CMK (cell line): ENCODE data around the gene DLG3.
"Not testable (repeated sequence)": the region's sequence is repeated elsewhere in the genome, so short reads cannot be mapped to it uniquely, and the experiment has no call there.

Source experiments
- DNase-seq: peaks from one replicate; pipeline ENCODE4 v3.0.0-alpha.2; 2010; ENCODE audit warnings: low read depth

Gene DLG3

DNA sequence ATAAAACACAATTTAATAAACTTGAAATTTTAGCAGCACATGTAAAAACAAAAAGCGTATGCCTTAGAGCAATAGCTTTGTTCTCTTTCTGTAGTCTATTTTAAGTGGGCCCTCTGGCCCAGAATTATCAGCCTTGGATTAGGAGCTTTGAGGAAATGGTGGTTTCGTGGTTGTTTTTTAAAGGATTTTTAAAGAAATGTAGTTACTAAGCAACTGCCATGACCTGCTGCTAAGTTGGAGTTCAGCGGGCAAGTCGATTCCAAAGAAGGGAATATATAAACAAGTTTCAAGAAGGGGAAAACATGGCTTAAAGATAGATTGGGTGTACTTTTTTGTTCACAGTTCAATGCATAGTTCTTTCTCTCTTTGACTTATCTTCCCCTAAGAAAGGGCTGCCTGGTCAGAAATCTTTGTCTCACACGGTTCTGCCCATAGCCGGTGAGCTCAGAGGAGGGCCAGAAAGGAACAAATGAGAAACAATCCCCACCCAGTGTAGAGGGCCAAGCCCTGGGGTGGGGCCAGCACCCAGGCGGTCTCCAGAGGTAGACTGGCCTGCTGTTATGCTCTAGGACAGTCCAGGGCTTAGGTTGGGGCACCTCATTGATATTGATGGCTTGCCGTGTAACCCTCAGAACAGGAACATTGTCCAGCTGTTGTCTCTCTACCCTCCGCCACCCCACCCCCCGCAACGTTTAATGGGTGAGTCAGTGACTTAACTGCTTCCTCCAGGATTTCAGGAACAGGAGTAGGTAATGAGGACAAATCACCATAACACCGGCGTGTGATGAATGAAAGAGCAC, 32.5 kb downstream of the DLG3 start:
- no peak for DNase-seq

DNA sequence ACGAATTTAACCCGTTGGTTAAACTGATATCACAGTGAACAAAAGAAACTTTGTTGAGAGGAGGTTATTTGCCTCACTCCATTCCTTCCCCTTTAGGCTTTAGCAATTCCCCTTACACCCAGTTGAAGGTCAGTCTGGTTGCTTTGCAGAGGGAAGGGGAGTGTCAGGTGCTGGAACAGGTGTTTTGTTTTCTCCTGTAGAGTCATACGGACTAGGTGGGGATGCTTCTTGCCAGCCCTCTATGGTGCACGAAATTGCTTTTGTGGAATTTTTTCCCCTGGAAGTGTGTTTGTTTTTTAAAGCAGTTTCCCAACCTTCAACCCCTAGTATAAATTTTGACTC, 33.1 kb downstream of the DLG3 start:
- DNase-seq = no peak

DNA sequence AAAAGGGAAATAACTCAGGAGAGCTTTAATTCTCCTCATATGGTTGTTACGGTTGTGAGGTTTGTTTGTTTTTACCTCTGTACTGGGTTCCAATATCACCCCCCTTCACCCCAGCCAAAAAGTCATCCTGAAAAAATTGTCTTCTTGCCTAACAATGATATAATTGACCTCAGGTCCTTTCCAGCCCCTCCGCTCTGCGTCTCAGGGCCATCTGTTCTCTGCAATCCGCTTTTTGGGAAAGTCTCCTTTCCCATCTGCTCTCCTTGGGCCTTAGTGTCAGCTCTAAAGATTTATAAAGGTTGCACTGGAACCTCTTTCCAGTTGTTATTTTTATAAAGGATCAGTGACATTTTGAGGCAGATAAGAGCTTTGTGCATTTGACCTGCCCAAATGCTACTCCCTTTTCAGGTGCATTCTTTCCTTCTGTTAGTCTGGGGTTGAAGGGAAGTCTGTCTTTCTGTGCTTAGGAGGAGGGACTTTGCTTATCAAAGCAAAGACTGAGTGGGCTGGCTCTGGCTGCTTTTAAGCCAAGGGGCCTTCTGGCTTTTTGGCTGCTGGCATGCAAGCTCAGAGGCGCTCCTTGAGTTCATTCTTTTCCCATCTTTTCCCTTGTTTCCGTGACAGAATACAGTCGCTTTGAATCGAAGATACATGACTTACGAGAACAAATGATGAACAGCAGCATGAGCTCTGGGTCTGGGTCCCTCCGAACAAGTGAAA, 34.1 kb downstream of the DLG3 start:
- no peak for DNase-seq

DNA sequence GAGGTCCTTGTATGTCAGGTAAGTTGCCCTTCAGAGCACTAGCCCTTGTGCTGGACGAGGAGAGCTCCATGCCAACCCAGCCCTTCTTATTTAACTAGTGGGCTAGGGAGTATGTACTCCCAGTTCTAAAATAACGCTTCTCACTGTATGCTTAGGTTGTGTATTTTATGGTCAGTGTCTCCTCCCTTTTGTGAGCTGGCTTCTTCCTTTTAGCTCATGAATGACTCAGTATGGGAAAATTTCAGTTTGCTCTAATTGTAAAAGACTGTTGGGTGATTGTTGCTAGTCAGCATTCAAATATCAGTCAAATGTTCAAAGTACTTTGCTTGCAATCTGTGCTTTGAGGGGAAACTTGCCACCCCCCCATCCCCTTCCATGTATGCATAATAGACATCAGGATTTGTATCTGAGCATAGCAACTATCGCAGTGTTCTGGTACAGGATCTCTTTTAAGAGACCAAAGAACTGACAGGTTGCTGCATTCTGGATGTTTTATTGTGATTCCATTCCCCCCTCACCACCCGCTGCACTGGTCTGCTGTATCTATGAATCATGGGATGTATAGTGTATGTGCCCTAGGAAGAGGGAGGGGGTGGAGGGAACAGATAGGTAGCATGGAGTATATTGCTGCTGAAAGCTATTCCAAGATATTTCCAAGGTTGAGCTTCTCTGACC, 34.7 kb downstream of the DLG3 start:
- no peak for DNase-seq

DNA sequence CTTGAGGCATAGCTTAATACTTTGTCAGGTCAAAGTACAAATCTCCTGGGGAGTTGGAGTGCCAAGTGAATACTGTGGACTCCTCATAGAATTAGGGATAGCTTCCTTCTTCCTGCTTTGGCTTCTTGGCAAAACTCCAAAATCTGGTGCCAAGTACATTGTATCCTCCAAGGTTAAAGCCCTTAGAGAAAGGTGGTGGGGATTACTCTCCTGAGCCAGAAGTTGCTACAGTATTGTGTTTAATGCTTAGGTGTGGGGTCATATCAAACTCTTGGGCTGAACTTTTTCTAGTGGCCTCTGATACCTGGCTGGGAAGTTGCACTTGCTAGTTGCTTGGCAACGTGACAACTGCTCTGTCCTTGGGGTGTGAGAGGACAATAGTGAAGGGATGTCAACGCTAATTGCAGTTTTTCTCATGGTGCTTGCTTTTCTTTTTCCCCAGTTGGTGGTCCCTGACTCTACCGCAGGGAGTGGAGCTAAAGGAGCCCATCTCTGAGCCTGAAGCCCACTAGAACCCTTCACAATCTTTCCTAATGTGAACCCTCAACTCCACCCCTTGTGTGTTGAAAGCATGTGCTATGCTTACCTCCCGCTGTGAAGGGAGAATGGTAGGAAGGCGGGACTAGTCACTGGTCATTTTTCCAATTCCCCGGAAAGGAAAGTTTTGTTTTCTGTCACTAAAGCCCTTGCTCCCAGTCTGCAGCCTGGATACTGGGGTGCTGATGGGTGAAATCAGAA, 35.5 kb downstream of the DLG3 start:
- no peak for DNase-seq

DNA sequence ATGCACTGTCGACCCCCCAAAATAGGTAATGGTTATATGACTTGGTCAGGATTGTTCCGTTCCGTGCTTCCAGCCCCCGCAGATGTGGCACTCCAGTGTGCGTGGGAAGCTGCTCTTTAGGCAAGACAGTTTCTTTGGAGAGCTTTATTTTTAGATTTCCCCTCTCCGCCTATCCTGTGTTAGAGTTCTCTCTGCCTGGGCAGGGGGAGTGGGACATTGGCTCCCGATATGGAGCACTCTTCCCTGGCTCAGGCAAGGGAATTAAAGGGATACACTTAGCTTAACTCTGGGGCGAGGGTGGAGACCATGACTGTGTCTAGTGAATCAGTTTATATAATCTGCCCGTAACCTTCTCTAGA, 36.0 kb downstream of the DLG3 start:
- DNase-seq = no peak

DNA sequence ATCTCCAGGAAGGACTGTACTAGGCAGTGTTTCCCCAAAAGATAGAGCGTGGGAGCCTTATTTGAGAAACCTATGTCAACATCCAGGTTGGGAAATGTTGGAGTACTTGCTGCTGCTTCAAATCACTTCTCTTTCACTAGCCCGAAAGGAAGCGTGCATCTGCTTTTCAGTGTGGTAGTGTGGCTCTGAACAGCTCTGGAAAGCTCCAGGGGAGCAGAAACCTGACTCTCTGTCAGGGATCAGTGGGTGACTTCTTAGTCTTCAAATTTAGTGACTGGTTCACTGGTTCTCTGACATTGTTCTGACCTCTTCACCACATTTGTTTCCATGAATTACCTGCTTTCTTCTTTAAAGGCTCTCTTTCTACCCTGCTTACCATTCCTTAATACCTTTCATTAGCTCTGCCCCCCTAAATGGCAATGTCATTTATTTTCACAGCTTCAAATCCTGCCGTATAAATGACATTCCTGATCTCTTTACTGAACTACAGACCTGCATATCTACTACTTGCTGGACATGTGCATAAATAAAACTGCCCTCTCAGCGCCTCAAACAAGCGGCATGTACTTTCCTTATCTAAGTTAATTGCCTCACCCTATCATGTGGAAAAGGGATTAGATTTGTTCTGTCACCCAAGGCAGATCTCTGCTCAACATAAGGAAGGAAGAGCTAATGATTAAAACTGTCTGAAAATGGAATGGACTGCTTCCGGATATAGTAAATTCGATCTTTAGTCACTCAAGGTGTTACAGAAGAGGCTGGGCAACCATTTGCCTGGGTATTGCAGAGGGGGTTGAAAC, 37.0 kb downstream of the DLG3 start:
- DNase-seq = peak; percentile 5

DNA sequence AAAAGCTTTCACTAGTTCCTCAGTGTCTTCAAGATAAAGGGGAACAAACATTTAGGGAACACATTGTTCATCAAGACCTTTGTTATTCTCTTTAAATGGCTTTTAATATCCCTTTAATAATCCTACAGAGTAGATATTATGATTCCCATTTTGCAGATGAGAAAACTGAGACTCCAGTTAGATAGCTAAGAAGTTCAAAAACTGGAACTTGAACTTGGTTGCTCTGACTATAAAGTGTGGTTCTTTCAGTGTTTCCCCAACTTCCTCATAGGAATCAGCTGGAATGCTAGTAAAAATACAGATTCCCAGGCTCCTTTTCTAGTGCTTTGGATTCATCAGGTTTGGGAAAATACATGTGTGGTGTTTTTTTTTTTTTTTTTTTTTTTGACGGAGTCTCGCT, 37.7 kb downstream of the DLG3 start:
- DNase-seq = no peak

DNA sequence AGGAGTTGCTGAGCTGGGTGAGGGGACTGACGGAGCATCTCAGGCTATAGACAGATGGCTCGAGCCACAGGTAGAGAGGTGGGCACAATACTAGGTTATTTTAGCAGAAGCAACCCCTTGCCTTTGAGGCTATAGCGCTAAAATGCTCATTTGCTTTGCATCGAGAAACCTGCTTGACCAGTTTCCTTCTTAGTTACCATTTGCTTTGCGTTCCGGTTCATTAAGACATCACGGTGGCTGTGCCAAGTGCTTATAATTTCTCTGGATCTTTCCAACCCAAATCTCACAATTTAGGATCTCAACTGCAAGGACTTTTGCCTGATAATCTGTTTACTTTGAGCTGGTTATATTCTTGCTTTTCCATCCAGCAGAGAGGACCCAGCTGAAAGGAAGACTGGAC, 40.8 kb downstream of the DLG3 start:
- DNase-seq = no peak

DNA sequence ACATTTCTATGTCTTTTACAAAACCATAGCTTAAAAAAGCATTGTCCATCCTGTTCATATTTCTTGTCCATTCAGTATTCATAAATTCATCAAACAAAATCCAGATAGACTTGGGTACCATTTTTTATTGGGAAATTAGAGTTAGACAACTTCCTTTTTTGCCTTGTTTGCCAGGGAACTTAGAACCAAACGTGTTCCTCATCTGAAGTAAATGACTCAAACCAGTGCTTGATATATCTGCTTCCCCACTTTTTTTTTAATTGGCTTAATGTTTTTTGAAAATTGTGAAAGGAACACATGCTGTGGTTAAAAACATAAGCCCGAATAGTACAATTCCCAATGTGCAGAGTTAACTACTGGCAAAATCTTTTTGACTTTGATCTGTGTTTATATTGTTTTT, 44.2 kb downstream of the DLG3 start:
- no peak for DNase-seq

DNA sequence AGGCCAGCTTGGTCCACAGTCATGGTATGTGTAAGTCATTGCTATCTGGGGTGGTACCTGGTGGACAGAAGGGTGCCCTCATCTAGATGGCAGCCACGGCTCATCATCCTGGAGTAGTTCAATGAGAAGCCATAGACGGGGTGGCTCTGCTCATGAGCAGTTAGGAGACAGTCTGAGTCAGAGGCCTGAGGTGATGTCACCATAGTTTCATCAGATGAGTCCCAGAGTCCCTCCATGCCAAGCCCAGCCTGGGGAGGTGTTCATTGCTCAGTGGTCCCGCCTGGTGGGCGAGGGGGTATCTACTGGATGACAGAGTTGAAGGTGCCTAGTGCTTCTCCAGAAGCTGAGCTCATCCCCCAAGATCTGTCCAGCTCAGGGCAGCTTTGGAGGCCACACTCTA, 49.8 kb downstream of the DLG3 start:
- DNase-seq = no peak

DNA sequence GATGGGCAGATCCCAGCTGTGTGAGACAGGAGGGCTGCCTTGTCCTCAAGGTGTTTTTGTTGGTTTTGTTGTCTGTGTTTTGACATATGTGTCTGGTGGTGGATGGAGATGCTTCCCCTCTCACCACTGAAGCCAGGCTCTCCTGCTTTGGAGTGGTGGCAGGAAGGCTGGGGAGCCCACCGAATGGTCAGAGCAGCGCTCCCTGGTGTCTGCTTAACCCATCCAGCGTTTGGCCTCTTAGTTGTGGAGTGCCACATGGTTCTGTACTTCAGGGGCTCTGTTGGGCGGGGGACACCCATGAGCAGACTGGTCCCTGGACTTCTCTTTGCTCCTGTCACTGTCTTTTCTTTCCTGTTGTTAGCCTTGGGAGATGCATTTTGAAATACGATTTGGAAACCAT, 51.9 kb downstream of the DLG3 start:
- no peak for DNase-seq

DNA sequence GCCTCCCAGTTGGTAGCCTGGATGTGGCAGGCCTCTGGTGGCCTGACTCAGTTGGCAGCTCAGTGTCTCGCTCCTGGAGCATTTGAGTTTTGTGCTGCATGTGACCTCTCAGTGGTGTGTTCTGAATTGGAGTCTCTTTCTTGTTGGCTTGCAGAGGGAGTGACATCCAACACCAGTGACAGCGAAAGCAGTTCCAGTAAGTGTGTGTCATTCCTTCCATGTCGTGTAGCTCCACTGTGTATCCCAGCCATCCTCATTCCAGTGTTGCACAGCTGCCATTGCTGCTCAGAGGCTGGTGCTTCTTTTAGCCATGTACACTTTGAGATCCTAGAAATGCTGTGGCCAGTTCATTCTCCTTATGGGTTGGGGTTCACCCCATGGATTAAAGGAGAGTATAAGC, 52.4 kb downstream of the DLG3 start:
- no peak for DNase-seq

DNA sequence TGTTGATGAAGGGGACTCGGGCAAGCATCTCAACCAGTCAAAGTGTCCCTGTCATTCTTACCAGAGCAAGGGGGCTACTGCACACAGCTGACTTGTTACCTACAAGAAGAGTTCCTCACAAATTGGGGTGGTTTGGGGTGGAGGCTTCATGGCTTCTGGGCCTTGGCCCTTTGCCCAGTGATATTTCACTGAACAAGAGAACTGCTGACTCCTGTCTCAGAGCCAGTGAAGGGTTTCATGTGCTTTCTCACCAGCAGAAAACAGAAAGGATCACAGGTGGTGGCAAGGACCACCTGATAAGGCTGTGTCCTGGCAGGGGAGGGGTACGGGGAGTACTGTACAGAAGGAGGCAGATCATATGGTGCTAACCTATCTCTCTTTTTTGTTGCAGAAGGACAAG, 53.5 kb downstream of the DLG3 start:
- DNase-seq = no peak

DNA sequence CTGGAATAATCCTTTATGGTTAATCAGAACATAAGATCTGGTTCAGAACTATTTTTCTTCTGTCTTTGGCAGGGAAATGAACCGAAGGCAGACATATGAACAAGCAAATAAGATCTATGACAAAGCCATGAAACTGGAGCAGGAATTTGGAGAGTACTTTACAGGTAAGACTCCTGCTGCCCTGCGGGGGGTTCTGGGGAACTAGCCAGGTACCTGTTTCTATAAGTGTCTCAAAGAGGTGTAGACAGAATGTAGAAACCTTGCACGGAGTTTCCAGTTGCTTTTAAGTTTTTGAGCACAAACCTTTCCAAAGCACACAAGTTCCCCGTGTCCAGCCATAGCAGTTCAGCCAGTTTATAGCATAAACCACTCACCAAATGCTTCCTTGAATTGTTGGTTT, 56.2 kb downstream of the DLG3 start:
- DNase-seq = no peak

DNA sequence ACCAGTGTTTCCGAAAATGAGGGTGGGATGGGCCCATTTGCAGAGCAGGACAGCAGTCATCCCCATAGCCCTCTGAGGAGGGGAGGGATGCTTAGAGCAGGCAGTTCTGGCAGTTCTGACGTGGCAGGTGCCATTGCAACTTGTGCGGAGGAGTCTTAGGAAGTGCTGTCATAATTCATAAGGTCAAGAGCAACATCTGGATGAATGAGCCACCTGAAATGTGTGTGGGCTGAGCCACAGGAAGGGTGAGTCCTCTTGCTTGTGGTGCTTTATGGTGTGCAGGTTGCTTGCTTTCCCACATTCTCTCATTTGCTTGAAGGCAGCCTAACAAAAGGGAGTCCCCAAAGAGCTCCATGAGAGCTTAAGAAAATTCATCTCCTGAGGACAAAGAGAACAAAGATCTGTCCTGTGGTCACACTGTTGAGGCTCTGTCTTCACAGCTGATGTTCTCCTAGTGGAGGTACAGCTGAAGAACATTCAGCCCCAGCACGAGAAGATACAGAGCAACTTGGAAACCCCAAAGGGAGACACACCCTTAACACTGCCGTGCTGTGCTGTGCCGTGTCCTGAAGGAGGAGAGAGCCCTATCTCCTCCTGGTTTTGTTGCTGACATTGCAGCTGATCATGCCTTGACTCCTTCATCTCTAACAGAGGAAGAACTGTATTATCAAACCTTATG, 60.3 kb downstream of the DLG3 start:
- DNase-seq = no peak

DNA sequence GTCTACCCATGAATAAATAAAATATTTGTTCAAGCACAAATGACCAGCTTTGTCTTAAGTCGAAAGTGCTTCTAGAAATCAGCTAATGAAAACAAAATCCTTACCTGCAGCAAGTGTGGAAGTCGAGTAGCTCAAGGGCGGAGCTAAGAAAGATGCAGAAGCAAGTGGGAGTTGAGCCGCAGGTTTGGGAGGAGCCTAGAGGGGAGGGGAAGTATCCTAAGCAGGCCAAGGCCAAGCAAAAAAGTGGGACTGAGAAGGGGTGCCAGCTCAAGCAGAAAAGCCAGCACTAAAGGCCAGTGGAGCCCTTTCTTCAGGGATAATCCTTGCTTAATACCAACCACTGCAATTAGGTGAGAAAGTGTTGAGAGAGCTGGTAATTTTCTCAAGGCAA, 60.8 kb downstream of the DLG3 start:
- DNase-seq = no peak

DNA sequence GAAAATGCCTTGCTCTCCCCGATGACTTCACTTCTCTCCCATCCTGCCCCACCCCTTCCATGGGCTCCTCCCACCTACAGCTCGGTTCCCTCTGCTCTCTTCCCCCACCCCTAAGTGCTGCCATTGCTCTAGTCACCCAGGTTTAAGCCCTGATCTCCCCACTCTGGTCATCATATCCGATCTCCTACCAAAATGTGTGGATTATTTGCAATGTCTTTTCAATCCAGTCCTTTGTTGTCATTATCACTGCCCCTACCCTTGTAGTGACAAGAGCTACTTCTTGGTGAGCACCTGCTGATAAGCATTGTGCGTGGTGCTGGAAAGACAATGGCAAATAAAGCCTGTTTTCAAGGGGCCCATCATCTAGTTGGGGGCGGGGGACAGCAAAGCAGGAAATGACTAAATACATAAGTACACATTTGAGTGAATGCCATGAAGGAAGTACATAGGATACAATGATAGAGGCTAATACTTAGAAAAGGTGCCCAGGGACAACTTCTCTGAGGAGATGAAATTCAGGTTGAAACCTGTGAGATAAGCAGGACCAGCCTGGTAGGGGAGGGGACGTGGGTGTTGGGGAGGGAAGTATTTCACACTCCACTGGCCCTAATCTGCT, 63.8 kb downstream of the DLG3 start:
- DNase-seq = no peak

DNA sequence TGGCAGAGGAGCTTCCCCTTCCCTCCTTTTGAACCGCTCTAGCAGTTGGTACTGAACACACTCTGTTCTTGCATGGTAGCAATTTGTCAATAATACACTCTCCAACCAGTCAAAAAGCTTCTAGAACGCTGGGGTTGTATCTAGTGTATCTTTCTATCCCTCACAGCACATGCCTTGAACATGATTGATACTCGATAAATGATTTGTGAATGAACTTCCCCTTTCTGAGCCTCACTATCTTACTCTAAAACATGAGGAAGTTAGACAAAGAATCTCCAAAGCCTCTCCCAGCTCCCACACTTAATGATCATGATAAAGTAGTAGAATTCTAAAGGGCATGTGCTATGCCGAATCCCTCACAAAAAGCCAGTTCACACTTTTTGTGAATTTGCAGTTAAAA, 64.4 kb downstream of the DLG3 start:
- DNase-seq = no peak

DNA sequence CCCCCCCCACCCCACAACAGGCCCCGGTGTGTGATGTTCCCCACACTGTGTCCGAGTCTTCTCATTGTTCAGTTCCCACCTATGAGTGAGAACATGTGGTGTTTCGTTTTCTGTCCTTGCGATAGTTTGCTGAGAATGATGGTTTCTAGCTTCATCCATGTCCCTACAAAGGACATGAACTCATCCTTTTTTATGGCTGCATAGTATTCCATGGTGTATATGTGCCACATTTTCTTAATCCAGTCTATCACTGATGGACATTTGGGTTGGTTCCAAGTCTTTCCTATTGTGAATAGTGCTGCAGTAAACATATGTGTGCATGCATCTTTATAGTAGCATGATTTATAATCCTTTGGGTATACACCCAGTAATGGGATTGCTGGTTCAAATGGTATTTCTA, 70.6 kb downstream of the DLG3 start:
- DNase-seq = not testable (repeated sequence)

DNA sequence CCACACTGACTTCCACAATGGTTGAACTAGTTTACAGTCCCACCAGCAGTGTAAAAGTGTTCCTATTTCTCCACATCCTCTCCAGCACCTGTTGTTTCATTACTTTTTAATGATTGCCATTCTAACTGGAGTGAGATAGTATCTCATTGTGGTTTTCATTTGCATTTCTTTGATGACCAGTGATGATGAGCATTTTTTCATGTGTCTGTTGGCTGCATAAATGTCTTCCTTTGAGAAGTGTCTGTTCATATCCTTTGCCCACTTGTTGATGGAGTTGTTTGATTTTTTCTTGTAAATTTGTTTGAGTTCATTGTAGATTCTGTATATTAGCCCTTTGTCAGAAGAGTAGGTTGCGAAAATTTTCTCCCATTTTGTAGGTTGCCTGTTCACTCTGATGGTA, 71.1 kb downstream of the DLG3 start:
- not testable (repeated sequence) for DNase-seq
